Fibroblast of pulmonary artery (primary cell): ENCODE data around the gene ZNF709.

Source experiments
- DNase-seq: peaks from one replicate; pipeline ENCODE4 v3.0.0-alpha.2; 2010; ENCODE audit warnings: low read depth
- H3K4me3 ChIP-seq: replicated peaks from 2 replicates; pipeline ENCODE4 v1.5.1; 2011; ENCODE audit warnings: low read depth, mild to moderate bottlenecking, control low read depth, low read length, moderate library complexity
- TF ChIP-seq, protein P1 (sequence below): IDR thresholded peaks from 2 replicates; pipeline ENCODE4 v1.5.1; 2011; ENCODE audit warnings: mild to moderate bottlenecking, control low read depth, low read length, inconsistent platforms; ENCODE audit errors: missing control alignments

ZNF709 gene

DNA sequence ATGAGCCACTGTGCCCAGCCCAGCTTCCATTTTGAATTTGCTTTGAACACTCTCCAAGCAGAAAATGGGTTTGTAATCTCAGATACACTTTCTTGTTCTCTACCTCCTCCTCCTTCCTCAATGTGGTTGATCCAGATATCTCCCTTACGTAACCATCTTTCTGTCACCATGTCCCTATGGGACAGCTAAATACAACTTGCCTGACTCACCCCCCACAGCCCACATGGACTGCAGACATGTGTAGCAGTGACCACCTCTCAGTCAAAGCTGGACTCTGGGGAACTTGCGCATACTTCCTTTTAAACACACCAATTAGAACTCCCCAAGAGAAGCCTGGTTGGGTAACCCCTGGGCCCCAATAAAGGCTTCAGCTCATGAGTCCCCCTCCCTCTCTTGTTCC is 72.7 kb downstream of the ZNF709 start:
- DNase-seq = no peak
- TF ChIP-seq, protein P1, sequence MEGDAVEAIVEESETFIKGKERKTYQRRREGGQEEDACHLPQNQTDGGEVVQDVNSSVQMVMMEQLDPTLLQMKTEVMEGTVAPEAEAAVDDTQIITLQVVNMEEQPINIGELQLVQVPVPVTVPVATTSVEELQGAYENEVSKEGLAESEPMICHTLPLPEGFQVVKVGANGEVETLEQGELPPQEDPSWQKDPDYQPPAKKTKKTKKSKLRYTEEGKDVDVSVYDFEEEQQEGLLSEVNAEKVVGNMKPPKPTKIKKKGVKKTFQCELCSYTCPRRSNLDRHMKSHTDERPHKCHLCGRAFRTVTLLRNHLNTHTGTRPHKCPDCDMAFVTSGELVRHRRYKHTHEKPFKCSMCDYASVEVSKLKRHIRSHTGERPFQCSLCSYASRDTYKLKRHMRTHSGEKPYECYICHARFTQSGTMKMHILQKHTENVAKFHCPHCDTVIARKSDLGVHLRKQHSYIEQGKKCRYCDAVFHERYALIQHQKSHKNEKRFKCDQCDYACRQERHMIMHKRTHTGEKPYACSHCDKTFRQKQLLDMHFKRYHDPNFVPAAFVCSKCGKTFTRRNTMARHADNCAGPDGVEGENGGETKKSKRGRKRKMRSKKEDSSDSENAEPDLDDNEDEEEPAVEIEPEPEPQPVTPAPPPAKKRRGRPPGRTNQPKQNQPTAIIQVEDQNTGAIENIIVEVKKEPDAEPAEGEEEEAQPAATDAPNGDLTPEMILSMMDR = no peak
- H3K4me3 ChIP-seq = no peak overlapping the region
